Measurements from ENCODE around the gene TRAPPC6A. TPM values are rescaled to one million over a fixed set of nuclear protein-coding genes. Genes with fewer than 3 reads are reported as not detected.

Gene TRAPPC6A
- total RNA-seq: 6.5 and 7.5 TPM in 2 replicates

GRCh38 chr19:45177817-45178261 is at the start of gene TRAPPC6A:
TSS of gene TRAPPC6A (minus strand) at chr19:45178237. CDS start at chr19:45178218, 19 bp downstream.

GRCh38 chr19:45178262-45179071 is 430 bp upstream of the TRAPPC6A start, which contains the start of gene BLOC1S3:
TSS of gene BLOC1S3 (plus strand) at chr19:45178784. CDS start at chr19:45179297, 513 bp downstream.

GRCh38 chr19:45160870-45161737 is 16.9 kb downstream of the TRAPPC6A start, which contains the start of gene NKPD1:
TSS of gene NKPD1 (minus strand) at chr19:45160982. CDS start at chr19:45160150, 832 bp downstream.

Other genes with a start within 250 kb of the TRAPPC6A start
- gene APOC4, start 236.0 kb downstream of the TRAPPC6A start, total RNA-seq: not detected in 2 replicates
- gene APOC2, start 232.2 kb downstream of the TRAPPC6A start, total RNA-seq: not detected in 2 replicates
- 37.8 and 38.0 TPM in 2 replicates for gene CLPTM1, start 222.9 kb downstream of the TRAPPC6A start, total RNA-seq
- 3.3 and 3.5 TPM in 2 replicates for gene RELB, start 176.8 kb downstream of the TRAPPC6A start, total RNA-seq
- gene CLASRP, start 139.2 kb downstream of the TRAPPC6A start, total RNA-seq: 11.5 and 12.9 TPM in 2 replicates
- gene ZNF296, start 101.8 kb downstream of the TRAPPC6A start, total RNA-seq: 0.25 TPM in 1 of 2 replicates, not detected in the other
- gene GEMIN7, start 99.0 kb downstream of the TRAPPC6A start, total RNA-seq: 9.5 and 11.6 TPM in 2 replicates
- gene PPP1R37, start 85.1 kb downstream of the TRAPPC6A start, total RNA-seq: 19.6 and 20.3 TPM in 2 replicates
- gene NKPD1, start 17.3 kb downstream of the TRAPPC6A start, total RNA-seq: 0.06 and 0.26 TPM in 2 replicates
- gene BLOC1S3, start 547 bp upstream of the TRAPPC6A start, total RNA-seq: 2.8 and 3.5 TPM in 2 replicates
- gene EXOC3L2, start 67.2 kb upstream of the TRAPPC6A start, total RNA-seq: not detected in 2 replicates
- gene MARK4, start 73.0 kb upstream of the TRAPPC6A start, total RNA-seq: 9.5 and 18.3 TPM in 2 replicates
- gene CKM, start 144.6 kb upstream of the TRAPPC6A start, total RNA-seq: 0.06 TPM in 1 of 2 replicates, not detected in the other
- gene KLC3, start 162.5 kb upstream of the TRAPPC6A start, total RNA-seq: not detected in 2 replicates
- 9.1 and 14.4 TPM in 2 replicates for gene ERCC2, start 192.3 kb upstream of the TRAPPC6A start, total RNA-seq
- gene PPP1R13L, start 226.8 kb upstream of the TRAPPC6A start, total RNA-seq: 0.53 and 2.9 TPM in 2 replicates
- gene POLR1G, start 228.4 kb upstream of the TRAPPC6A start, total RNA-seq: 4.1 and 6.9 TPM in 2 replicates
- 113 and 133 TPM in 2 replicates for gene ERCC1, start 245.7 kb upstream of the TRAPPC6A start, total RNA-seq